ENCODE measurements around the gene QSOX2. TPM values are rescaled to one million over a fixed set of nuclear protein-coding genes. Genes with fewer than 3 reads are reported as not detected.

The QSOX2 gene
- total RNA-seq, 1 experiment from 2014 or later = 40.0 TPM

DNA sequence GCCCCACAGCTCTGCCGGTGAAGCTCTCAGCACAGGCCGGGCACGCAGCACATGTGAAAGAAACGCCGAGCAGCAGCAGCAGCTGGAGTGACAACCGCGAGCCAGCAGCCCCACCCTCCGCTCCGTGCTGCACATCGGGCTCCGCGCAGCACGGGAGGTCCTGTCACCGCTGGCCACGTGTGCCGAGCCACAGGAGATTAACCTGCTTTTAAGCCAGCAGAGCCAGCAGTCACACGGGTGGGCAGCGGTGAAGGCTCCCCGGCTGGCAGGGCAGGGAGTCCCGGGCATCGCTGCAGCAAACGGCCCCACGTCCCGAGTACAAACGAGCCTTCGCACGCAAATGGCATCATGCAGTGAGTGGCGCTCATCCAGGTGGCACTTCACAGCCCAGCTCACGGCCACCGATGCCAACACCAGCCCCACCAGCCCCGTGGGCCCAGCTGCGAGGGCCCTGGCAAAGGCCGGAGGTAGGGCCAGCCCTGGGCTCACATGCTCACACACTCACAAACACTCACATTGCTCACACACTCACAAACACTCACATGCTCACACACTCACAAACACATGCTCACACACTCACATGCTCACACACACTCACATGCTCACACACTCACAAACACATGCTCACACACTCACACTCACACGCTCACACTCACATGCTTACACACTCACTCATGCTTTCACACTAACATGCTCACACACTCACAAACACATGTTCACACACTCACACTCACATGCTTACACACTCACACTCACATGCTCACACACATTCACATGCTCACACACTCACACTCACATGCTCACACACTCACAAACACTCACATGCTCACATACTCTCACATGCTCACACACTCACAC, 47.2 kb upstream of the QSOX2 start:
- Histone ChIP-seq H3K27me3 (ENCODE audit: control insufficient read depth, insufficient read depth, low read length) (no peaks in the 10 kb centered on the region), H3K9me3 (ENCODE audit: control insufficient read depth, insufficient read depth, low read depth, low read length) (no peaks in the 10 kb centered on the region), H3K36me3 (ENCODE audit: control insufficient read depth, insufficient read depth, low read length) (no peaks in the 10 kb centered on the region), H3K4me3 (ENCODE audit: low read depth in 2 of 2, low read length in 2 of 2) (no peak overlapping the region), H3K4me1 (ENCODE audit: control insufficient read depth, insufficient read depth, low read length) (peaks cover 3% of the 10 kb centered on the region; the same call in 1 of the 2 replicates), H3K27ac (ENCODE audit: low read length) (no peak overlapping the region)
- DNase-seq (ENCODE audit: low read depth, low spot score) (no peak), ATAC-seq (no peak)
- no TSS peak for BruUV-seq (replicated peaks)
- TF ChIP-seq SIN3A (IDR thresholded peaks at IDR 0.05; ENCODE audit: borderline replicate concordance, insufficient read depth, low read depth, low read length) (no peak), POLR2AphosphoS5 (IDR thresholded peaks at IDR 0.05; ENCODE audit: low read depth, low read length) (no peak), TCF7L2 (IDR thresholded peaks at IDR 0.05; ENCODE audit: low read depth, low read length) (no peak)
- TF ChIP-seq, protein P1, sequence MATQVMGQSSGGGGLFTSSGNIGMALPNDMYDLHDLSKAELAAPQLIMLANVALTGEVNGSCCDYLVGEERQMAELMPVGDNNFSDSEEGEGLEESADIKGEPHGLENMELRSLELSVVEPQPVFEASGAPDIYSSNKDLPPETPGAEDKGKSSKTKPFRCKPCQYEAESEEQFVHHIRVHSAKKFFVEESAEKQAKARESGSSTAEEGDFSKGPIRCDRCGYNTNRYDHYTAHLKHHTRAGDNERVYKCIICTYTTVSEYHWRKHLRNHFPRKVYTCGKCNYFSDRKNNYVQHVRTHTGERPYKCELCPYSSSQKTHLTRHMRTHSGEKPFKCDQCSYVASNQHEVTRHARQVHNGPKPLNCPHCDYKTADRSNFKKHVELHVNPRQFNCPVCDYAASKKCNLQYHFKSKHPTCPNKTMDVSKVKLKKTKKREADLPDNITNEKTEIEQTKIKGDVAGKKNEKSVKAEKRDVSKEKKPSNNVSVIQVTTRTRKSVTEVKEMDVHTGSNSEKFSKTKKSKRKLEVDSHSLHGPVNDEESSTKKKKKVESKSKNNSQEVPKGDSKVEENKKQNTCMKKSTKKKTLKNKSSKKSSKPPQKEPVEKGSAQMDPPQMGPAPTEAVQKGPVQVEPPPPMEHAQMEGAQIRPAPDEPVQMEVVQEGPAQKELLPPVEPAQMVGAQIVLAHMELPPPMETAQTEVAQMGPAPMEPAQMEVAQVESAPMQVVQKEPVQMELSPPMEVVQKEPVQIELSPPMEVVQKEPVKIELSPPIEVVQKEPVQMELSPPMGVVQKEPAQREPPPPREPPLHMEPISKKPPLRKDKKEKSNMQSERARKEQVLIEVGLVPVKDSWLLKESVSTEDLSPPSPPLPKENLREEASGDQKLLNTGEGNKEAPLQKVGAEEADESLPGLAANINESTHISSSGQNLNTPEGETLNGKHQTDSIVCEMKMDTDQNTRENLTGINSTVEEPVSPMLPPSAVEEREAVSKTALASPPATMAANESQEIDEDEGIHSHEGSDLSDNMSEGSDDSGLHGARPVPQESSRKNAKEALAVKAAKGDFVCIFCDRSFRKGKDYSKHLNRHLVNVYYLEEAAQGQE (IDR thresholded peaks at IDR 0.05; ENCODE audit: insufficient read depth in 1 of 2, low read depth in 2 of 2, low read length in 1 of 2) = no peak
- TF ChIP-seq, protein P2, sequence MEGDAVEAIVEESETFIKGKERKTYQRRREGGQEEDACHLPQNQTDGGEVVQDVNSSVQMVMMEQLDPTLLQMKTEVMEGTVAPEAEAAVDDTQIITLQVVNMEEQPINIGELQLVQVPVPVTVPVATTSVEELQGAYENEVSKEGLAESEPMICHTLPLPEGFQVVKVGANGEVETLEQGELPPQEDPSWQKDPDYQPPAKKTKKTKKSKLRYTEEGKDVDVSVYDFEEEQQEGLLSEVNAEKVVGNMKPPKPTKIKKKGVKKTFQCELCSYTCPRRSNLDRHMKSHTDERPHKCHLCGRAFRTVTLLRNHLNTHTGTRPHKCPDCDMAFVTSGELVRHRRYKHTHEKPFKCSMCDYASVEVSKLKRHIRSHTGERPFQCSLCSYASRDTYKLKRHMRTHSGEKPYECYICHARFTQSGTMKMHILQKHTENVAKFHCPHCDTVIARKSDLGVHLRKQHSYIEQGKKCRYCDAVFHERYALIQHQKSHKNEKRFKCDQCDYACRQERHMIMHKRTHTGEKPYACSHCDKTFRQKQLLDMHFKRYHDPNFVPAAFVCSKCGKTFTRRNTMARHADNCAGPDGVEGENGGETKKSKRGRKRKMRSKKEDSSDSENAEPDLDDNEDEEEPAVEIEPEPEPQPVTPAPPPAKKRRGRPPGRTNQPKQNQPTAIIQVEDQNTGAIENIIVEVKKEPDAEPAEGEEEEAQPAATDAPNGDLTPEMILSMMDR (IDR thresholded peaks at IDR 0.05) = no peak
- ChIA-PET CTCF (no interaction called here), POLR2A (no interaction called here)
- in situ Hi-C loops (cut with HindIII; ENCODE audit: low pct_unique_long_range_greater_than_20kb, low sequenced_read_pairs) = no loop called here
- intact Hi-C loops (cut with micrococcal nuclease; ENCODE audit: unreplicated experiment) = no loop called here

DNA sequence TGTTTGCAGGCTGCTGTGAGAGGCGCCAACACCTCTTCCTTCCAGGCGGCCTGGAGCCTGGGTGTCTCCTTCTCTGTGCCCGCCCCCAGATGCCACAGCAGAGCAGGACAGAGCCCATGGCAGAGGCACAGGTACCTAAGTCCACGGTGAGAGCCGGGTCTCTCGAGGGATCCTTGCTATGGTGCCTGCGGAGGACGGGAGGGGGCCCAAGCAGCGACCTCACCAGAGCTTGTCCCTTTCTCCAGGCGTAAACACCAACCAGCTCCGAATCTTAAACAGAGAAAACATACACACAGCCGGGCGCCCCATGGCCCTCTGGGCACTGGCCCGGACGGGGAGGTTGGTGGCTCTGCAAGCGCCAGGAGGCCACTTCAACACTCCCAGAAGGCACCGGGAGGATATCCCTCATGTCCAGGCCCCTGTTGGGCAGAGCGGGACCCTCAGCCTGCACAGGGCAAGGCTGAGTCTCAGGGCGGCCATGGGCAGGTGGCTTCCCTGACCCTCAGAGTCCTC, 46.5 kb upstream of the QSOX2 start:
- CTCF ChIA-PET = no interaction called here
- BruUV-seq (replicated peaks) = no TSS peak
- ATAC-seq = no peak

More for the DNA sequence above, 46.5 kb upstream of the QSOX2 start:
- H3K4me3 ChIP-seq (ENCODE audit: low read depth in 2 of 2, low read length in 2 of 2) = no peak overlapping the region
- H3K4me1 ChIP-seq (ENCODE audit: control insufficient read depth, insufficient read depth, low read length) = peaks cover 3% of the 10 kb centered on the region; the same call in 1 of the 2 replicates
- no peaks in the 10 kb centered on the region for H3K9me3 ChIP-seq (ENCODE audit: control insufficient read depth, insufficient read depth, low read depth, low read length)
- in situ Hi-C loops (cut with HindIII; ENCODE audit: low pct_unique_long_range_greater_than_20kb, low sequenced_read_pairs) = no loop called here
- H3K27me3 ChIP-seq (ENCODE audit: control insufficient read depth, insufficient read depth, low read length) = no peaks in the 10 kb centered on the region
- H3K27ac ChIP-seq (ENCODE audit: low read length) = no peak overlapping the region
- DNase-seq (ENCODE audit: low read depth, low spot score) = no peak
- TF ChIP-seq SIN3A (IDR thresholded peaks at IDR 0.05; ENCODE audit: borderline replicate concordance, insufficient read depth, low read depth, low read length) (no peak), POLR2AphosphoS5 (IDR thresholded peaks at IDR 0.05; ENCODE audit: low read depth, low read length) (no peak), TCF7L2 (IDR thresholded peaks at IDR 0.05; ENCODE audit: low read depth, low read length) (no peak)
- TF ChIP-seq, protein P1 (IDR thresholded peaks at IDR 0.05; ENCODE audit: insufficient read depth in 1 of 2, low read depth in 2 of 2, low read length in 1 of 2) = no peak
- TF ChIP-seq, protein P2 (IDR thresholded peaks at IDR 0.05) = no peak
- intact Hi-C loops (cut with micrococcal nuclease; ENCODE audit: unreplicated experiment) = no loop called here
- H3K36me3 ChIP-seq (ENCODE audit: control insufficient read depth, insufficient read depth, low read length) = no peaks in the 10 kb centered on the region
- POLR2A ChIA-PET = no interaction called here

Data from Panc1 (cell line).